Measurements from ENCODE around the gene CD300C. TPM values are rescaled to one million over a fixed set of nuclear protein-coding genes. Genes with fewer than 3 reads are reported as not detected.

The CD300C gene
- total and polyA plus RNA-seq, 10 of the 15 experiments (the other 5 are each of a cell fraction or from before 2014, with no cell fraction given) = 0.12 to 0.38 (median 0.23) TPM; not detected in 3

DNA sequence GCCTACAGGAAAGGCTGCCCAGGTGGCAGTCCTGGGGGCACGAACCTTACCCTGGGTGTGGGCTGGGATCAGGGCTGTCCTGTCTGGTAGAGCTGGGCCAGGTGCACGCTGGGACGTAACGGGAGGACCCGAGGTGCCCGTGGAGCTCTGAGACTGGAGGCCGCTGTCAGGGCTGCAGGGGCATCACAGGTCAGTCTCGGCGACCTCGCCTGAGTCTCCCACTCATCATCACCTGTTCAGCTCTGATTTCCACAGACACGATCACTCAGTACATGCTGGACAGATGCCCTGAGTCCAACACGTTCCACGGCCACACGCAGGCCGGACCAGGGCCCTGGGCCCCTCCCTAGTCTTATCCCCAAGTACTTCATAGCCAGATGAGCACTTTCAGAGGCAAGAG lies 4.7 kb upstream of the CD300C start:
- no peaks in the 10 kb centered on the region for H3K4me1 ChIP-seq (ENCODE audit: control insufficient read depth, insufficient read depth, low read length)
- H3K36me3 ChIP-seq (ENCODE audit: control insufficient read depth in 2 of 2, insufficient read depth in 2 of 2, low read length in 1 of 2) = no peaks in the 10 kb centered on the region
- peaks cover 0 to 1% of the 10 kb centered on the region in 2 experiments; a peak in 3 of 4 replicates for H3K27me3 ChIP-seq (replicated peaks in 1 of 2; ENCODE audit: control insufficient read depth in 2 of 2, insufficient read depth in 2 of 2, low read length in 1 of 2)
- FAIRE-seq = no peak
- H3K79me2 ChIP-seq (ENCODE audit: control insufficient read depth, insufficient read depth, low read length) = no peaks in the 10 kb centered on the region
- SMC1A ChIA-PET (ENCODE audit: uncharacterized antibody, unreplicated experiment) = no interaction called here
- ATAC-seq = no peak
- CTCF ChIA-PET = no interaction called here
- H3K27ac ChIP-seq (ENCODE audit: control insufficient read depth, insufficient read depth) = no peak overlapping the region
- no peak overlapping the region for H3K9ac ChIP-seq (ENCODE audit: control insufficient read depth, insufficient read depth, low read length)
- in situ Hi-C loops (cut with MboI) = no loop called here
- RAD21 ChIA-PET (ENCODE audit: unreplicated experiment) = no interaction called here
- H2AFZ ChIP-seq (ENCODE audit: control insufficient read depth, low read depth, low read length) = no peak overlapping the region
- H3K4me2 ChIP-seq (ENCODE audit: control insufficient read depth, insufficient read depth) = no peak overlapping the region
- no peak for TF ChIP-seq SIX5 (IDR thresholded peaks at IDR 0.05; ENCODE audit: low read depth, low read length, severe bottlenecking)
- TF ChIP-seq, protein P1, sequence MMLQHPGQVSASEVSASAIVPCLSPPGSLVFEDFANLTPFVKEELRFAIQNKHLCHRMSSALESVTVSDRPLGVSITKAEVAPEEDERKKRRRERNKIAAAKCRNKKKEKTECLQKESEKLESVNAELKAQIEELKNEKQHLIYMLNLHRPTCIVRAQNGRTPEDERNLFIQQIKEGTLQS (IDR thresholded peaks at IDR 0.05; ENCODE audit: borderline replicate concordance, extremely low read depth, low read depth, low read length) = no peak
- TF ChIP-seq SREBF1 (IDR thresholded peaks at IDR 0.05; ENCODE audit: low read length) = no peak
- no peak for TF ChIP-seq EED (IDR thresholded peaks at IDR 0.05; ENCODE audit: low read depth)
- TF ChIP-seq CREB1 (IDR thresholded peaks at IDR 0.05; ENCODE audit: low read depth) = no peak
- no peak for TF ChIP-seq ZNF24 (IDR thresholded peaks at IDR 0.05)
- TF ChIP-seq ASH2L (IDR thresholded peaks at IDR 0.05; ENCODE audit: borderline replicate concordance, low read depth) = no peak
- TF ChIP-seq, protein P2, sequence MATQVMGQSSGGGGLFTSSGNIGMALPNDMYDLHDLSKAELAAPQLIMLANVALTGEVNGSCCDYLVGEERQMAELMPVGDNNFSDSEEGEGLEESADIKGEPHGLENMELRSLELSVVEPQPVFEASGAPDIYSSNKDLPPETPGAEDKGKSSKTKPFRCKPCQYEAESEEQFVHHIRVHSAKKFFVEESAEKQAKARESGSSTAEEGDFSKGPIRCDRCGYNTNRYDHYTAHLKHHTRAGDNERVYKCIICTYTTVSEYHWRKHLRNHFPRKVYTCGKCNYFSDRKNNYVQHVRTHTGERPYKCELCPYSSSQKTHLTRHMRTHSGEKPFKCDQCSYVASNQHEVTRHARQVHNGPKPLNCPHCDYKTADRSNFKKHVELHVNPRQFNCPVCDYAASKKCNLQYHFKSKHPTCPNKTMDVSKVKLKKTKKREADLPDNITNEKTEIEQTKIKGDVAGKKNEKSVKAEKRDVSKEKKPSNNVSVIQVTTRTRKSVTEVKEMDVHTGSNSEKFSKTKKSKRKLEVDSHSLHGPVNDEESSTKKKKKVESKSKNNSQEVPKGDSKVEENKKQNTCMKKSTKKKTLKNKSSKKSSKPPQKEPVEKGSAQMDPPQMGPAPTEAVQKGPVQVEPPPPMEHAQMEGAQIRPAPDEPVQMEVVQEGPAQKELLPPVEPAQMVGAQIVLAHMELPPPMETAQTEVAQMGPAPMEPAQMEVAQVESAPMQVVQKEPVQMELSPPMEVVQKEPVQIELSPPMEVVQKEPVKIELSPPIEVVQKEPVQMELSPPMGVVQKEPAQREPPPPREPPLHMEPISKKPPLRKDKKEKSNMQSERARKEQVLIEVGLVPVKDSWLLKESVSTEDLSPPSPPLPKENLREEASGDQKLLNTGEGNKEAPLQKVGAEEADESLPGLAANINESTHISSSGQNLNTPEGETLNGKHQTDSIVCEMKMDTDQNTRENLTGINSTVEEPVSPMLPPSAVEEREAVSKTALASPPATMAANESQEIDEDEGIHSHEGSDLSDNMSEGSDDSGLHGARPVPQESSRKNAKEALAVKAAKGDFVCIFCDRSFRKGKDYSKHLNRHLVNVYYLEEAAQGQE (IDR thresholded peaks at IDR 0.05; ENCODE audit: low read depth, low read length) = no peak
- TF ChIP-seq, protein P3, sequence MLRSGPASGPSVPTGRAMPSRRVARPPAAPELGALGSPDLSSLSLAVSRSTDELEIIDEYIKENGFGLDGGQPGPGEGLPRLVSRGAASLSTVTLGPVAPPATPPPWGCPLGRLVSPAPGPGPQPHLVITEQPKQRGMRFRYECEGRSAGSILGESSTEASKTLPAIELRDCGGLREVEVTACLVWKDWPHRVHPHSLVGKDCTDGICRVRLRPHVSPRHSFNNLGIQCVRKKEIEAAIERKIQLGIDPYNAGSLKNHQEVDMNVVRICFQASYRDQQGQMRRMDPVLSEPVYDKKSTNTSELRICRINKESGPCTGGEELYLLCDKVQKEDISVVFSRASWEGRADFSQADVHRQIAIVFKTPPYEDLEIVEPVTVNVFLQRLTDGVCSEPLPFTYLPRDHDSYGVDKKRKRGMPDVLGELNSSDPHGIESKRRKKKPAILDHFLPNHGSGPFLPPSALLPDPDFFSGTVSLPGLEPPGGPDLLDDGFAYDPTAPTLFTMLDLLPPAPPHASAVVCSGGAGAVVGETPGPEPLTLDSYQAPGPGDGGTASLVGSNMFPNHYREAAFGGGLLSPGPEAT (IDR thresholded peaks at IDR 0.05; ENCODE audit: low read depth) = no peak
- TF ChIP-seq TCF3 (IDR thresholded peaks at IDR 0.05; ENCODE audit: borderline replicate concordance, insufficient read depth, low read depth, low read length) = no peak
- no peak for TF ChIP-seq HDGF (IDR thresholded peaks at IDR 0.05)
- TF ChIP-seq, protein P4, sequence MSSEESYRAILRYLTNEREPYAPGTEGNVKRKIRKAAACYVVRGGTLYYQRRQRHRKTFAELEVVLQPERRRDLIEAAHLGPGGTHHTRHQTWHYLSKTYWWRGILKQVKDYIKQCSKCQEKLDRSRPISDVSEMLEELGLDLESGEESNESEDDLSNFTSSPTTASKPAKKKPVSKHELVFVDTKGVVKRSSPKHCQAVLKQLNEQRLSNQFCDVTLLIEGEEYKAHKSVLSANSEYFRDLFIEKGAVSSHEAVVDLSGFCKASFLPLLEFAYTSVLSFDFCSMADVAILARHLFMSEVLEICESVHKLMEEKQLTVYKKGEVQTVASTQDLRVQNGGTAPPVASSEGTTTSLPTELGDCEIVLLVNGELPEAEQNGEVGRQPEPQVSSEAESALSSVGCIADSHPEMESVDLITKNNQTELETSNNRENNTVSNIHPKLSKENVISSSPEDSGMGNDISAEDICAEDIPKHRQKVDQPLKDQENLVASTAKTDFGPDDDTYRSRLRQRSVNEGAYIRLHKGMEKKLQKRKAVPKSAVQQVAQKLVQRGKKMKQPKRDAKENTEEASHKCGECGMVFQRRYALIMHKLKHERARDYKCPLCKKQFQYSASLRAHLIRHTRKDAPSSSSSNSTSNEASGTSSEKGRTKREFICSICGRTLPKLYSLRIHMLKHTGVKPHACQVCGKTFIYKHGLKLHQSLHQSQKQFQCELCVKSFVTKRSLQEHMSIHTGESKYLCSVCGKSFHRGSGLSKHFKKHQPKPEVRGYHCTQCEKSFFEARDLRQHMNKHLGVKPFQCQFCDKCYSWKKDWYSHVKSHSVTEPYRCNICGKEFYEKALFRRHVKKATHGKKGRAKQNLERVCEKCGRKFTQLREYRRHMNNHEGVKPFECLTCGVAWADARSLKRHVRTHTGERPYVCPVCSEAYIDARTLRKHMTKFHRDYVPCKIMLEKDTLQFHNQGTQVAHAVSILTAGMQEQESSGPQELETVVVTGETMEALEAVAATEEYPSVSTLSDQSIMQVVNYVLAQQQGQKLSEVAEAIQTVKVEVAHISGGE (CRISPR knock-in tag; IDR thresholded peaks at IDR 0.05) = no peak
- TF ChIP-seq, protein P5, sequence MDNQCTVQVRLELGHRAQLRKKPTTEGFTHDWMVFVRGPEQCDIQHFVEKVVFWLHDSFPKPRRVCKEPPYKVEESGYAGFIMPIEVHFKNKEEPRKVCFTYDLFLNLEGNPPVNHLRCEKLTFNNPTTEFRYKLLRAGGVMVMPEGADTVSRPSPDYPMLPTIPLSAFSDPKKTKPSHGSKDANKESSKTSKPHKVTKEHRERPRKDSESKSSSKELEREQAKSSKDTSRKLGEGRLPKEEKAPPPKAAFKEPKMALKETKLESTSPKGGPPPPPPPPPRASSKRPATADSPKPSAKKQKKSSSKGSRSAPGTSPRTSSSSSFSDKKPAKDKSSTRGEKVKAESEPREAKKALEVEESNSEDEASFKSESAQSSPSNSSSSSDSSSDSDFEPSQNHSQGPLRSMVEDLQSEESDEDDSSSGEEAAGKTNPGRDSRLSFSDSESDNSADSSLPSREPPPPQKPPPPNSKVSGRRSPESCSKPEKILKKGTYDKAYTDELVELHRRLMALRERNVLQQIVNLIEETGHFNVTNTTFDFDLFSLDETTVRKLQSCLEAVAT (IDR thresholded peaks at IDR 0.05) = no peak
- TF ChIP-seq ZSCAN29 (IDR thresholded peaks at IDR 0.05) = no peak
- no peak for TF ChIP-seq PAX8 (IDR thresholded peaks at IDR 0.05)
- POLR2A ChIA-PET = no interaction called here
- WGBS (ENCODE audit: insufficient coverage, insufficient replicate concordance, low lambda C conversion rate, missing lambda C conversion rate) = 33% methylated on average over 15 of the region's 15 CpGs
- no peak overlapping the region for H3K4me3 ChIP-seq
- intact Hi-C loops (cut with micrococcal nuclease; ENCODE audit: unreplicated experiment) = no loop called here
- no TSS peak for BruUV-seq (replicated peaks)
- H4K20me1 ChIP-seq (ENCODE audit: control insufficient read depth, insufficient read depth) = no peaks in the 10 kb centered on the region
- no peaks in the 10 kb centered on the region for H3K9me3 ChIP-seq (replicated peaks; ENCODE audit: control insufficient read depth, insufficient read depth, low read length)
- no peak for DNase-seq (ENCODE audit: low read depth, low spot score)

Data from GM12878 (cell line).